AG10803 (cell line): ENCODE measurements around the gene CDC42EP2.

Experiments
- DNase-seq: peaks from one replicate; pipeline ENCODE4 v3.0.0; 2010; ENCODE audit warnings: low read depth
- H3K4me3 ChIP-seq: 2 replicates; pipeline ENCODE4 v1.5.1; 2011; ENCODE audit warnings: mild to moderate bottlenecking, low read length, control low read depth
- CTCF ChIP-seq: conservative IDR thresholded peaks from 2 replicates; pipeline ENCODE4 v1.5.1; 2011; ENCODE audit warnings: mild to moderate bottlenecking, low read length, control low read depth, inconsistent platforms

Gene CDC42EP2

GRCh38 chr11:65290448-65291165 is 24.1 kb upstream of the CDC42EP2 start:
- DNase-seq = peak; percentile 100
- peak overlapping the region; percentile 14 for H3K4me3 ChIP-seq
- no peak for TF ChIP-seq CTCF

- TF ChIP-seq CTCF = no peak
- DNase-seq = peak; percentile 84
- peak overlapping the region; percentile 49 for H3K4me3 ChIP-seq
These were observed 23.1 kb upstream of the CDC42EP2 start for GRCh38 chr11:65291613-65292012.

GRCh38 chr11:65292890-65293289 is 21.8 kb upstream of the CDC42EP2 start:
- H3K4me3 ChIP-seq = no peak overlapping the region
- DNase-seq = peak; percentile 71
- no peak for TF ChIP-seq CTCF

- TF ChIP-seq CTCF = no peak
- H3K4me3 ChIP-seq = no peak overlapping the region
- DNase-seq = no peak
These were observed 20.7 kb upstream of the CDC42EP2 start for GRCh38 chr11:65293909-65294381.

GRCh38 chr11:65295001-65295400 is 19.7 kb upstream of the CDC42EP2 start:
- TF ChIP-seq CTCF = no peak
- DNase-seq = no peak
- H3K4me3 ChIP-seq = no peak overlapping the region

GRCh38 chr11:65295571-65296341 is 18.9 kb upstream of the CDC42EP2 start:
- no peak overlapping the region for H3K4me3 ChIP-seq
- DNase-seq = no peak
- no peak for TF ChIP-seq CTCF

- no peak overlapping the region for H3K4me3 ChIP-seq
- DNase-seq = no peak
- TF ChIP-seq CTCF = no peak
These were observed 17.5 kb upstream of the CDC42EP2 start for GRCh38 chr11:65297026-65297672.
